MM.1S (cell line): ENCODE results near the gene ACTN4.

Source experiments
- EZH2 ChIP-seq: fragments of 300-600 bp; sonication (generic); optimal IDR thresholded peaks from 2 replicates; pipeline ENCODE3; 2017; ENCODE audit warnings: low read depth, mild to moderate bottlenecking, antibody characterized with exemption, low read length, mixed read lengths
- EZH2phosphoT487 ChIP-seq: fragments of 300-600 bp; sonication (generic); IDR thresholded peaks from 2 replicates; pipeline ENCODE4 v1.6.1; 2018; ENCODE audit warnings: antibody characterized with exemption, low read length
- TF ChIP-seq, protein P1 (sequence below): fragments of 300-600 bp; sonication (generic); IDR thresholded peaks from 2 replicates; pipeline ENCODE4 v1.5.1; 2016; ENCODE audit warnings: antibody characterized with exemption, low read length, mixed read lengths

DNA sequence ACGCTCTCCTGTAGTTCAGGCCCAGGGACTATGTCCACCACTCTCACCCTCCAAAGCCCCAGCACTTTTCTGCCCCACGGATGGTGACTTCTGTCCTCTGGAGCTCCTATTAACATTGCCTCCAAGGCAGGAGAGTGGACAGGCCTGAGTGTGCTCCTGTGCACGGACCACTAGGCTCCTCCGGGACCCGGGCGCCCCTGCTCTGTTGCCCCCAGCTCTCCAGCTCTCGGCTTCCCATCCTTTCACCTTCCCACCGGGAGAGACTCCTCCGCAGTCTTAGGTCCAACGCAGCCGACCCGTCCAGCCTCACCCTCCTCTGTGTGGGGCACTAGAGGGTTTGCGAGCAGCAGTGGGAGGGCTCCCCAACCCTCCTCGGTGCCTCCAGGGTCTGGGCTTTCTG lies 66.4 kb downstream of the ACTN4 start:
- TF ChIP-seq, protein P1, sequence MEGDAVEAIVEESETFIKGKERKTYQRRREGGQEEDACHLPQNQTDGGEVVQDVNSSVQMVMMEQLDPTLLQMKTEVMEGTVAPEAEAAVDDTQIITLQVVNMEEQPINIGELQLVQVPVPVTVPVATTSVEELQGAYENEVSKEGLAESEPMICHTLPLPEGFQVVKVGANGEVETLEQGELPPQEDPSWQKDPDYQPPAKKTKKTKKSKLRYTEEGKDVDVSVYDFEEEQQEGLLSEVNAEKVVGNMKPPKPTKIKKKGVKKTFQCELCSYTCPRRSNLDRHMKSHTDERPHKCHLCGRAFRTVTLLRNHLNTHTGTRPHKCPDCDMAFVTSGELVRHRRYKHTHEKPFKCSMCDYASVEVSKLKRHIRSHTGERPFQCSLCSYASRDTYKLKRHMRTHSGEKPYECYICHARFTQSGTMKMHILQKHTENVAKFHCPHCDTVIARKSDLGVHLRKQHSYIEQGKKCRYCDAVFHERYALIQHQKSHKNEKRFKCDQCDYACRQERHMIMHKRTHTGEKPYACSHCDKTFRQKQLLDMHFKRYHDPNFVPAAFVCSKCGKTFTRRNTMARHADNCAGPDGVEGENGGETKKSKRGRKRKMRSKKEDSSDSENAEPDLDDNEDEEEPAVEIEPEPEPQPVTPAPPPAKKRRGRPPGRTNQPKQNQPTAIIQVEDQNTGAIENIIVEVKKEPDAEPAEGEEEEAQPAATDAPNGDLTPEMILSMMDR: no peak
- TF ChIP-seq EZH2 (no peak), EZH2phosphoT487 (no peak)
